ENCODE data around the gene CERS5.

The CERS5 gene

DNA sequence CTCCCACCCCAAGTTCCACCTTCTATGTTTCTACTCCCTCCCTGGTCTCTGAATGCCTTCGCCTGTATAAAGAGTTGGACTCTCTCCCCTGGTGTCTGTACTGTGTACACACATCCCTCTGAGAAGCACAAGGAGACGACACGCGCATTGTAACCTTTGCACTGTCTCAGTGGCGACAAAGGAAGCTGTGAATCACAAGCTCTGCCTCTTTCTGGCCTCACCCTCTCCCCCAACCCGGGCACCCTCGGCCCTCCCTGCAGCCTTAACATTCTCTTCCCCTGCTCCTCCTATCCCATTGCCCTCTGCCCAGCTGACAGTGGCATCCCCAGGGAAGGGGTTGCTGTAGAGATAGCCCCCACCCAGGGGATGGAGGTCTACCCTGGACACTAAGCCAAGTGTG lies 84.5 kb downstream of the CERS5 start:
- no peak overlapping the region for H3K4me3 ChIP-seq (ENCODE audit: insufficient read depth, low read length, poor library complexity, severe bottlenecking)
- H3F3A ChIP-seq (ENCODE audit: insufficient read depth) = peaks cover 16% of the 10 kb centered on the region
- no peak overlapping the region for H3K9ac ChIP-seq (ENCODE audit: low read length)
- H2AFZ ChIP-seq (ENCODE audit: low read depth, low read length, severe bottlenecking) = no peak overlapping the region
- no peaks in the 10 kb centered on the region for H4K20me1 ChIP-seq (ENCODE audit: low read depth, low read length)
- no peaks in the 10 kb centered on the region for H3K27me3 ChIP-seq (ENCODE audit: low read length)
- H3K4me2 ChIP-seq (ENCODE audit: low read depth, low read length, poor library complexity, severe bottlenecking) = no peak overlapping the region
- no peaks in the 10 kb centered on the region for H3K9me3 ChIP-seq (ENCODE audit: insufficient read depth, low read length)
- H3K36me3 ChIP-seq (ENCODE audit: low read length) = no peaks in the 10 kb centered on the region
- no peak overlapping the region for H3K27ac ChIP-seq (ENCODE audit: low read depth, low read length)
- TF ChIP-seq EZH2phosphoT487 (conservative IDR thresholded peaks at IDR 0.05; ENCODE audit: low read length) (no peak), CTCF (IDR thresholded peaks at IDR 0.05; ENCODE audit: insufficient read depth, low read length, poor library complexity, severe bottlenecking) (no peak)
- no peaks in the 10 kb centered on the region for H3K9me2 ChIP-seq (replicated peaks; ENCODE audit: insufficient read depth, low read length)
- H3K79me2 ChIP-seq (ENCODE audit: insufficient read depth, low read length) = no peaks in the 10 kb centered on the region; the same call in 1 of the 2 replicates

GRCh38 chr12:50081096-50081808 lies 85.9 kb downstream of the CERS5 start:
- no peak overlapping the region for H3K27ac ChIP-seq (ENCODE audit: low read depth, low read length)
- no peaks in the 10 kb centered on the region for H4K20me1 ChIP-seq (ENCODE audit: low read depth, low read length)
- no peak overlapping the region for H3K9ac ChIP-seq (ENCODE audit: low read length)
- TF ChIP-seq CTCF (IDR thresholded peaks at IDR 0.05; ENCODE audit: insufficient read depth, low read length, poor library complexity, severe bottlenecking) (no peak), EZH2phosphoT487 (conservative IDR thresholded peaks at IDR 0.05; ENCODE audit: low read length) (no peak)
- H3F3A ChIP-seq (ENCODE audit: insufficient read depth) = peaks cover 12% of the 10 kb centered on the region
- H3K9me2 ChIP-seq (replicated peaks; ENCODE audit: insufficient read depth, low read length) = no peaks in the 10 kb centered on the region
- no peak overlapping the region for H3K4me2 ChIP-seq (ENCODE audit: low read depth, low read length, poor library complexity, severe bottlenecking)
- H3K9me3 ChIP-seq (ENCODE audit: insufficient read depth, low read length) = no peaks in the 10 kb centered on the region
- no peaks in the 10 kb centered on the region for H3K36me3 ChIP-seq (ENCODE audit: low read length)
- no peak overlapping the region for H3K4me3 ChIP-seq (ENCODE audit: insufficient read depth, low read length, poor library complexity, severe bottlenecking)
- H3K79me2 ChIP-seq (ENCODE audit: insufficient read depth, low read length) = no peaks in the 10 kb centered on the region; the same call in 1 of the 2 replicates
- H2AFZ ChIP-seq (ENCODE audit: low read depth, low read length, severe bottlenecking) = no peak overlapping the region
- no peaks in the 10 kb centered on the region for H3K27me3 ChIP-seq (ENCODE audit: low read length)

- no peaks in the 10 kb centered on the region for H3K9me3 ChIP-seq (ENCODE audit: insufficient read depth, low read length)
- peaks cover 5% of the 10 kb centered on the region for H3F3A ChIP-seq (ENCODE audit: insufficient read depth)
- no peak overlapping the region for H3K4me3 ChIP-seq (ENCODE audit: insufficient read depth, low read length, poor library complexity, severe bottlenecking)
- H3K36me3 ChIP-seq (ENCODE audit: low read length) = no peaks in the 10 kb centered on the region
- H3K9ac ChIP-seq (ENCODE audit: low read length) = no peak overlapping the region
- H3K27me3 ChIP-seq (ENCODE audit: low read length) = no peaks in the 10 kb centered on the region
- no peak overlapping the region for H3K27ac ChIP-seq (ENCODE audit: low read depth, low read length)
- H3K4me2 ChIP-seq (ENCODE audit: low read depth, low read length, poor library complexity, severe bottlenecking) = no peak overlapping the region
- H3K79me2 ChIP-seq (ENCODE audit: insufficient read depth, low read length) = no peaks in the 10 kb centered on the region
- H2AFZ ChIP-seq (ENCODE audit: low read depth, low read length, severe bottlenecking) = no peak overlapping the region
- H3K9me2 ChIP-seq (replicated peaks; ENCODE audit: insufficient read depth, low read length) = no peaks in the 10 kb centered on the region
- TF ChIP-seq EZH2phosphoT487 (conservative IDR thresholded peaks at IDR 0.05; ENCODE audit: low read length) (no peak), CTCF (IDR thresholded peaks at IDR 0.05; ENCODE audit: insufficient read depth, low read length, poor library complexity, severe bottlenecking) (no peak)
- no peaks in the 10 kb centered on the region for H4K20me1 ChIP-seq (ENCODE audit: low read depth, low read length)
These were observed 87.4 kb downstream of the CERS5 start for GRCh38 chr12:50079771-50080170.

Measured in SU-DHL-6 (cell line).